ENCODE results near the gene GLTP. TPM values are rescaled to one million over a fixed set of nuclear protein-coding genes. Genes with fewer than 3 reads are reported as not detected.

Gene GLTP
- total RNA-seq, 1 experiment from 2014 or later, result 15.5 TPM

DNA sequence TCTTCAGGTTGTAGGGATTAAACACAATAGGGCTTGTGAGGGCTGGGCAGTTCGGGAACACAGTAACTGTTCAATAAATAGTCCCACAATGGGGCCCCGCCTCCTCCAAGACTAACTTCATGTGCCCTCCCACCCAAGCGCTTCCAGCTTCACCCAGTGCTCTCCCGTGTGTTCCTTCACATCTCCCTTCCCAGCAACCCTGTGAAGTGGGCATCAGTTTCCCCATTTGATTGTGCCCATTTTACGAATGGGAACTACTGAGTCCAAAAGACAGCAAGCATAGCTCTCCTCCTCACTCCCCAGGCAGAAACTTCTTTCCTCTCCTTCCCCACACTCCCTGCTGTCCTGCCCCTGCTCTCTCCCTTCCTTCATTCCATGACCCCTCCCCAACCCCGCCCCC lies 40.9 kb downstream of the GLTP start:
- Mint-ChIP-seq H3K4me1 (peaks cover 13 to 15% of the 10 kb centered on the region in 2 experiments), H3K27me3 (ENCODE audit: low read depth) (peaks cover 3% of the 10 kb centered on the region), H3K36me3 (ENCODE audit: insufficient read depth in 1 of 3, low read depth in 3 of 3) (no peaks in the 10 kb centered on the region; a peak in 1 of 7 replicates), H3K27ac (no peak overlapping the region), H3K4me3 (no peak overlapping the region; a peak in 1 of 5 replicates), H3K9me3 (no peaks in the 10 kb centered on the region; a peak in 1 of 5 replicates)
- no peaks in the 10 kb centered on the region for H3K27me3 ChIP-seq (ENCODE audit: insufficient read depth, low read length)
- H4K5ac ChIP-seq (ENCODE audit: insufficient read length, low read depth, low read length), result no peak overlapping the region
- TF ChIP-seq, protein P1, sequence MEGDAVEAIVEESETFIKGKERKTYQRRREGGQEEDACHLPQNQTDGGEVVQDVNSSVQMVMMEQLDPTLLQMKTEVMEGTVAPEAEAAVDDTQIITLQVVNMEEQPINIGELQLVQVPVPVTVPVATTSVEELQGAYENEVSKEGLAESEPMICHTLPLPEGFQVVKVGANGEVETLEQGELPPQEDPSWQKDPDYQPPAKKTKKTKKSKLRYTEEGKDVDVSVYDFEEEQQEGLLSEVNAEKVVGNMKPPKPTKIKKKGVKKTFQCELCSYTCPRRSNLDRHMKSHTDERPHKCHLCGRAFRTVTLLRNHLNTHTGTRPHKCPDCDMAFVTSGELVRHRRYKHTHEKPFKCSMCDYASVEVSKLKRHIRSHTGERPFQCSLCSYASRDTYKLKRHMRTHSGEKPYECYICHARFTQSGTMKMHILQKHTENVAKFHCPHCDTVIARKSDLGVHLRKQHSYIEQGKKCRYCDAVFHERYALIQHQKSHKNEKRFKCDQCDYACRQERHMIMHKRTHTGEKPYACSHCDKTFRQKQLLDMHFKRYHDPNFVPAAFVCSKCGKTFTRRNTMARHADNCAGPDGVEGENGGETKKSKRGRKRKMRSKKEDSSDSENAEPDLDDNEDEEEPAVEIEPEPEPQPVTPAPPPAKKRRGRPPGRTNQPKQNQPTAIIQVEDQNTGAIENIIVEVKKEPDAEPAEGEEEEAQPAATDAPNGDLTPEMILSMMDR (conservative IDR thresholded peaks at IDR 0.05), result no peak
- no peak overlapping the region for H2BK12ac ChIP-seq (ENCODE audit: insufficient read length, low read depth, low read length)
- no peak overlapping the region for H3T11ph ChIP-seq (ENCODE audit: low read length)
- H4K8ac ChIP-seq (replicated peaks; ENCODE audit: insufficient read length, low read depth, low read length), result no peak overlapping the region
- H3K27ac ChIP-seq (ENCODE audit: insufficient read length, low read depth, low read length), result no peak overlapping the region
- H3K56ac ChIP-seq (ENCODE audit: insufficient read length, low read depth, low read length), result no peak overlapping the region
- no CpG with 5 or more reads among the region's 6 CpGs for WGBS (ENCODE audit: extremely low coverage, insufficient read length, low lambda C conversion rate)
- H3K9ac ChIP-seq (ENCODE audit: extremely low read depth, insufficient read length, low read length), result no peak overlapping the region
- no peaks in the 10 kb centered on the region for H3K9me3 ChIP-seq (ENCODE audit: control insufficient read depth, low read depth, low read length)
- no peak overlapping the region for H3K4me2 ChIP-seq (ENCODE audit: insufficient read depth, insufficient read length, low read length)
- DNase-seq, result no peak
- H4K91ac ChIP-seq (ENCODE audit: insufficient read length, low read depth, low read length), result no peak overlapping the region
- no peaks in the 10 kb centered on the region for H3K79me1 ChIP-seq (ENCODE audit: insufficient read depth, low read depth, low read length, poor library complexity, severe bottlenecking)
- H3K23me2 ChIP-seq (ENCODE audit: insufficient read length, low read depth, low read length, poor library complexity, severe bottlenecking), result no peaks in the 10 kb centered on the region
- H2BK15ac ChIP-seq (ENCODE audit: low read depth, low read length), result no peak overlapping the region
- H3K79me2 ChIP-seq (ENCODE audit: insufficient read depth, low read length), result no peaks in the 10 kb centered on the region
- no peak overlapping the region for H3K23ac ChIP-seq (ENCODE audit: insufficient read length, low read depth, low read length)
- no peak overlapping the region for H3K18ac ChIP-seq (ENCODE audit: insufficient read length, low read depth, low read length)
- H3K14ac ChIP-seq (ENCODE audit: insufficient read depth, low read length), result no peak overlapping the region
- H3K4me1 ChIP-seq (ENCODE audit: insufficient read depth, low read length), result no peaks in the 10 kb centered on the region
- H2AK5ac ChIP-seq (ENCODE audit: insufficient read length, low read length), result no peak overlapping the region
- H2BK120ac ChIP-seq (ENCODE audit: low read depth, low read length, poor library complexity, severe bottlenecking), result no peak overlapping the region
- no peak overlapping the region for H2AFZ ChIP-seq (ENCODE audit: low read length)
- H2BK5ac ChIP-seq (ENCODE audit: insufficient read length, low read length), result no peak overlapping the region
- H3K4ac ChIP-seq (ENCODE audit: low read depth, low read length), result no peak overlapping the region
- H4K20me1 ChIP-seq (ENCODE audit: control insufficient read depth, insufficient read depth, insufficient read length), result no peaks in the 10 kb centered on the region
- no peak overlapping the region for H2BK20ac ChIP-seq (ENCODE audit: low read depth, low read length, poor library complexity, severe bottlenecking)

Data from H9 (cell line).